Neuronal stem cell (in vitro differentiated cells): Measurements from ENCODE around the gene ZBTB7C.

ENCODE experiments used
- DNase-seq: peaks from one replicate; pipeline ENCODE4 v3.0.0-alpha.2; 2013; ENCODE audit warnings: low spot score
- H2AFZ ChIP-seq: one replicate; pipeline ENCODE4 v1.6.1; 2013; ENCODE audit warnings: mild to moderate bottlenecking, low read length, inconsistent platforms
- H2AK5ac ChIP-seq: 2 replicates; pipeline ENCODE4 v1.6.1; 2013; ENCODE audit warnings: low read depth, mild to moderate bottlenecking, inconsistent platforms, low read length, moderate library complexity, mixed read lengths
- H2BK120ac ChIP-seq: 2 replicates; pipeline ENCODE4 v1.6.1; 2013; ENCODE audit warnings: low read depth, mild to moderate bottlenecking, inconsistent platforms, low read length, moderate library complexity, mixed read lengths
- H2BK12ac ChIP-seq: one replicate; pipeline ENCODE4 v1.6.1; 2013; ENCODE audit warnings: low read length, inconsistent platforms
- H2BK15ac ChIP-seq: 2 replicates; pipeline ENCODE4 v1.6.1; 2013; ENCODE audit warnings: mild to moderate bottlenecking, low read length, inconsistent platforms, mixed read lengths
- H2BK5ac ChIP-seq: one replicate; pipeline ENCODE4 v1.6.1; 2013; ENCODE audit warnings: inconsistent platforms, mild to moderate bottlenecking, low read length, moderate library complexity
- H3K14ac ChIP-seq: one replicate; pipeline ENCODE4 v1.6.1; 2013; ENCODE audit warnings: low read length, inconsistent platforms
- H3K18ac ChIP-seq: 2 replicates; pipeline ENCODE4 v1.6.1; 2013; ENCODE audit warnings: low read length, inconsistent platforms
- H3K23ac ChIP-seq: 2 replicates; pipeline ENCODE4 v1.6.1; 2013; ENCODE audit warnings: low read depth, mild to moderate bottlenecking, mixed read lengths, low read length, inconsistent platforms; ENCODE audit not compliant: poor library complexity
- H3K27ac ChIP-seq: replicated peaks from 3 replicates; pipeline ENCODE4 v1.5.1; 2013; ENCODE audit warnings: low read length, inconsistent platforms
- H3K27me3 ChIP-seq, 3 experiments: 2 replicates each; pipeline ENCODE4 v1.6.1; 2013; ENCODE audit warnings: low read length in 3 of 3, mild to moderate bottlenecking in 2 of 3, inconsistent platforms in 1 of 3, low read depth in 1 of 3, mixed read lengths in 1 of 3, moderate library complexity in 1 of 3; ENCODE audit not compliant: control insufficient read depth in 3 of 3, insufficient read depth in 3 of 3
- H3K36me3 ChIP-seq, 2 donors: replicated peaks in 1 of 2; 2 replicates each; pipeline ENCODE4 v1.6.1; 2013; ENCODE audit warnings: low read length in 2 of 2; ENCODE audit not compliant: control insufficient read depth in 2 of 2, insufficient read depth in 2 of 2
- H3K4ac ChIP-seq: 2 replicates; pipeline ENCODE4 v1.6.1; 2013; ENCODE audit warnings: inconsistent platforms, mild to moderate bottlenecking, low read length, moderate library complexity
- H3K4me1 ChIP-seq, 2 donors: 1 replicate in 1 of 2; 2 replicates in 1 of 2; pipeline ENCODE4 v1.6.1; 2013; ENCODE audit warnings: low read length in 2 of 2, low read depth in 1 of 2; ENCODE audit not compliant: control insufficient read depth in 2 of 2, insufficient read depth in 1 of 2
- H3K4me2 ChIP-seq: one replicate; pipeline ENCODE4 v1.6.1; 2013; ENCODE audit warnings: mild to moderate bottlenecking, low read length, inconsistent platforms; ENCODE audit not compliant: insufficient read depth, poor library complexity, severe bottlenecking
- H3K4me3 ChIP-seq, 2 donors: 2 replicates each; pipeline ENCODE4 v1.5.1; 2013; ENCODE audit warnings: low read length in 2 of 2, mild to moderate bottlenecking in 2 of 2, inconsistent platforms in 1 of 2, moderate library complexity in 1 of 2
- H3K79me1 ChIP-seq: one replicate; pipeline ENCODE4 v1.6.1; 2013; ENCODE audit warnings: low read depth, mild to moderate bottlenecking, inconsistent platforms, low read length, moderate library complexity
- H3K9ac ChIP-seq: one replicate; pipeline ENCODE4 v1.6.1; 2013; ENCODE audit warnings: mild to moderate bottlenecking, low read depth, low read length, inconsistent platforms; ENCODE audit not compliant: poor library complexity
- H3K9me3 ChIP-seq, 2 donors: replicated peaks in 1 of 2; 2 replicates each; pipeline versions ENCODE3 to v1.6.1; 2013; ENCODE audit warnings: low read length in 2 of 2, mild to moderate bottlenecking in 2 of 2, inconsistent platforms in 1 of 2, low read depth in 1 of 2, mixed read lengths in 1 of 2, moderate library complexity in 1 of 2; ENCODE audit not compliant: control insufficient read depth in 2 of 2, insufficient read depth in 1 of 2
- H4K8ac ChIP-seq: one replicate; pipeline ENCODE4 v1.6.1; 2013; ENCODE audit warnings: low read depth, mild to moderate bottlenecking, inconsistent platforms, low read length, moderate library complexity
- H4K91ac ChIP-seq: one replicate; pipeline ENCODE4 v1.6.1; 2013; ENCODE audit warnings: low read length, low read depth, mild to moderate bottlenecking, inconsistent platforms; ENCODE audit not compliant: poor library complexity
- WGBS, 2 donors: extraction: QIAGEN DNeasy Blood & Tissue Kit; methylation state at CpG; one replicate each; pipeline ENCODE4 v1.1.7; 2013; ENCODE audit warnings: missing lambda C conversion rate in 2 of 2, mixed read lengths in 1 of 2; ENCODE audit not compliant: insufficient read length in 2 of 2, insufficient replicate concordance in 1 of 2; ENCODE audit errors: extremely low coverage in 2 of 2; 5-methylcytosine and 5-hydroxymethylcytosine counted together

The ZBTB7C gene

GRCh38 chr18:48129621-48130082 is 279.5 kb downstream of the ZBTB7C start:
- H3K18ac ChIP-seq: no peak overlapping the region
- WGBS, 2 donors: no CpG with 5 or more reads among the region's 7 CpGs
- H2BK120ac ChIP-seq: no peak overlapping the region
- H3K4me2 ChIP-seq: no peak overlapping the region
- H3K4me3 ChIP-seq: no peak overlapping the region
- H3K79me1 ChIP-seq: no peaks in the 10 kb centered on the region
- no peak overlapping the region for H2BK15ac ChIP-seq
- DNase-seq: no peak
- no peak overlapping the region for H4K91ac ChIP-seq
- no peak overlapping the region for H2AK5ac ChIP-seq
- H3K4ac ChIP-seq: no peak overlapping the region
- peaks cover 0 to 27% (median 6%) of the 10 kb centered on the region in 3 experiments for H3K27me3 ChIP-seq
- peaks cover 0 to 8% of the 10 kb centered on the region in 2 donors for H3K4me1 ChIP-seq
- no peaks in the 10 kb centered on the region for H3K9me3 ChIP-seq
- no peak overlapping the region for H2BK12ac ChIP-seq
- no peak overlapping the region for H2AFZ ChIP-seq
- no peak overlapping the region for H3K27ac ChIP-seq
- no peaks in the 10 kb centered on the region for H3K36me3 ChIP-seq
- no peak overlapping the region for H4K8ac ChIP-seq
- H3K14ac ChIP-seq: no peak overlapping the region
- no peak overlapping the region for H2BK5ac ChIP-seq
- peak overlapping the region; percentile 18 for H3K9ac ChIP-seq
- H3K23ac ChIP-seq: no peak overlapping the region

GRCh38 chr18:48127606-48128005 is 281.6 kb downstream of the ZBTB7C start:
- Histone ChIP-seq H3K36me3 (no peaks in the 10 kb centered on the region), H3K4me3 (no peak overlapping the region), H2BK12ac (no peak overlapping the region), H3K4me1 (peaks cover 0 to 14% of the 10 kb centered on the region in 2 donors), H3K4ac (no peak overlapping the region), H3K14ac (no peak overlapping the region), H3K27ac (no peak overlapping the region), H3K4me2 (no peak overlapping the region), H3K27me3 (peaks cover 0 to 14% (median 0%) of the 10 kb centered on the region in 3 experiments), H2AFZ (no peak overlapping the region), H2BK5ac (no peak overlapping the region), H3K23ac (no peak overlapping the region), H3K9ac (no peak overlapping the region), H2BK120ac (no peak overlapping the region), H4K8ac (no peak overlapping the region), H2BK15ac (no peak overlapping the region), H3K18ac (peak overlapping the region; percentile 40), H2AK5ac (no peak overlapping the region), H3K9me3 (no peaks in the 10 kb centered on the region), H3K79me1 (no peaks in the 10 kb centered on the region), H4K91ac (no peak overlapping the region)
- no CpG with 5 or more reads among the region's 12 CpGs for WGBS, 2 donors
- DNase-seq: no peak

DNA sequence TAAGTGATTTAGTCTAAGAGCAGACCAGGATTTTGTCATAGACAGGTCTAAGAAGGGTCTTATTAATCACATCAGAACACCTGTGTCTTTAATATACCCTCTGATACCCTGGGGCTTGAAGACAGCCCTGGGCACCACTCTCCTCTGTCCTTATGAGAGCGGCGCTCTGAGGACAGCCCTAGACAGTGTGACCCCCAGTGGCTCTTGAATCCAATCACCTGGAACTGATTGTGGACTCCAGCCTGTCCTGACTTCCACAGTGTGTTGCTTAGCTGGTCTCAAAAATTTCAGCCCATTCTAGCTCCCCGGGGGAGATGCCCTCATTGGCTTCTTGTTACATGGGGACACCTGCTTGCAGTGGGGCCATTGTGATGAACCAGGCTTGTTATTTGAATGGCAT is 282.9 kb downstream of the ZBTB7C start:
- no CpG with 5 or more reads among the region's 3 CpGs for WGBS, 2 donors
- H3K36me3 ChIP-seq: no peaks in the 10 kb centered on the region
- H3K27me3 ChIP-seq: peaks cover 0 to 10% (median 0%) of the 10 kb centered on the region in 3 experiments

DNA sequence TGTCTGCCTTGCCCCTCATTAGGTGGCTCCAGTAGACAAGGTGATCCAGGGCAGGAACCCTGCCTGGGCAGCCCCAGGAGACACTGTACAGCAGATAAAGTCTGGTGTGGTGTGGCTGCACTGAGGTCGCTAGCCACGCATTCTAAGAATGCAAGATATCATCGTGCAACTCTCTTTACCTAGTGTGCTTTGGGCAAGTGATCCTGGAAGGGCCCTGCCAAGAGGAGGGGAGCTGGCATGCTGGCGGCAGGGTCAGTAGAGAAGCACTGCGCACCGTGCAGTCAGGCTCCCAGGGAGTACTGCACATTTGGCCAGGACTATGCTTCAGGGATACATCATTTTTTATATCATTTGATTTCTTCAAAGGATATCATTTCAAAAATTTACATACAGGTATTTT is 283.5 kb downstream of the ZBTB7C start:
- no peak overlapping the region for H4K8ac ChIP-seq
- no peaks in the 10 kb centered on the region for H3K9me3 ChIP-seq
- no peak overlapping the region for H2BK120ac ChIP-seq
- H2AK5ac ChIP-seq: no peak overlapping the region
- no peak overlapping the region for H2BK15ac ChIP-seq
- WGBS, 2 donors: no CpG with 5 or more reads among the region's 6 CpGs
- no peak overlapping the region for H3K9ac ChIP-seq
- no peak overlapping the region for H3K4me3 ChIP-seq
- H3K36me3 ChIP-seq: no peaks in the 10 kb centered on the region
- peaks cover 0 to 10% (median 0%) of the 10 kb centered on the region in 3 experiments for H3K27me3 ChIP-seq
- no peak overlapping the region for H3K23ac ChIP-seq
- no peak overlapping the region for H3K4me2 ChIP-seq
- peaks cover 0 to 14% of the 10 kb centered on the region in 2 donors for H3K4me1 ChIP-seq
- no peak overlapping the region for H2BK12ac ChIP-seq
- H2AFZ ChIP-seq: no peak overlapping the region
- no peak for DNase-seq
- no peak overlapping the region for H2BK5ac ChIP-seq
- no peak overlapping the region for H4K91ac ChIP-seq
- no peak overlapping the region for H3K27ac ChIP-seq
- H3K4ac ChIP-seq: no peak overlapping the region
- no peak overlapping the region for H3K14ac ChIP-seq
- no peak overlapping the region for H3K18ac ChIP-seq
- H3K79me1 ChIP-seq: no peaks in the 10 kb centered on the region

More for the DNA sequence above, 282.9 kb downstream of the ZBTB7C start:
- no peak overlapping the region for H2AFZ ChIP-seq
- H3K18ac ChIP-seq: no peak overlapping the region
- no peak overlapping the region for H2BK120ac ChIP-seq
- H3K4ac ChIP-seq: no peak overlapping the region
- no peak overlapping the region for H3K14ac ChIP-seq
- H2BK12ac ChIP-seq: no peak overlapping the region
- no peak overlapping the region for H3K4me2 ChIP-seq
- no peak overlapping the region for H3K23ac ChIP-seq
- H3K9me3 ChIP-seq: no peaks in the 10 kb centered on the region
- H4K91ac ChIP-seq: no peak overlapping the region
- H3K4me3 ChIP-seq: no peak overlapping the region
- H3K27ac ChIP-seq: no peak overlapping the region
- no peak overlapping the region for H2AK5ac ChIP-seq
- no peak for DNase-seq
- H4K8ac ChIP-seq: no peak overlapping the region
- no peaks in the 10 kb centered on the region for H3K79me1 ChIP-seq
- no peak overlapping the region for H3K9ac ChIP-seq
- H3K4me1 ChIP-seq: peaks cover 0 to 14% of the 10 kb centered on the region in 2 donors
- H2BK15ac ChIP-seq: no peak overlapping the region
- H2BK5ac ChIP-seq: no peak overlapping the region
